GM23338 (cell line): ENCODE results near the gene NHS. TPM values are rescaled to one million over a fixed set of nuclear protein-coding genes. Genes with fewer than 3 reads are reported as not detected.

Experiments
- ATAC-seq: fragments of 200-7000 bp; cut with Tn5 transposase; 3 replicates; pipeline ENCODE4 v1.9.1; 2020
- DNase-seq: peaks from one replicate; pipeline ENCODE4 v3.0.0-alpha.2; 2015; ENCODE audit warnings: low spot score
- H2AFZ ChIP-seq: fragments of 200-600 bp; sonication (generic); 2 replicates; pipeline ENCODE4 v1.8.0; 2016; ENCODE audit warnings: antibody characterized with exemption, mild to moderate bottlenecking, moderate library complexity
- H3F3A ChIP-seq: fragments of 200-600 bp; sonication (generic); replicated peaks from 2 replicates; pipeline ENCODE4 v1.8.0; 2017; ENCODE audit warnings: antibody characterized with exemption, mixed run types, low read depth
- H3K27ac ChIP-seq: fragments of 200-600 bp; sonication (generic); 2 replicates; pipeline ENCODE4 v1.6.1; 2016; ENCODE audit warnings: low read depth
- H3K27me3 ChIP-seq: fragments of 200-600 bp; sonication (generic); 2 replicates; pipeline ENCODE4 v1.8.0; 2016; ENCODE audit warnings: mild to moderate bottlenecking, mixed run types, moderate library complexity; ENCODE audit not compliant: insufficient read depth
- H3K36me3 ChIP-seq: fragments of 200-600 bp; sonication (generic); 2 replicates; pipeline ENCODE4 v1.8.0; 2016; ENCODE audit warnings: mild to moderate bottlenecking; ENCODE audit not compliant: insufficient read depth
- H3K4me1 ChIP-seq: fragments of 200-600 bp; sonication (generic); 2 replicates; pipeline ENCODE4 v1.8.0; 2016; ENCODE audit warnings: mild to moderate bottlenecking, moderate library complexity; ENCODE audit not compliant: insufficient read depth
- H3K4me2 ChIP-seq: fragments of 200-600 bp; sonication (generic); 2 replicates; pipeline ENCODE4 v1.7.1; 2017; ENCODE audit warnings: mixed run types
- H3K4me3 ChIP-seq: fragments of 200-600 bp; sonication (generic); 2 replicates; pipeline ENCODE4 v1.6.1; 2016; ENCODE audit warnings: mixed run types
- H3K79me2 ChIP-seq: fragments of 200-600 bp; sonication (generic); replicated peaks from 2 replicates; pipeline ENCODE4 v1.8.0; 2017; ENCODE audit warnings: mild to moderate bottlenecking; ENCODE audit not compliant: insufficient read depth
- H3K9me2 ChIP-seq: fragments of 200-600 bp; sonication (generic); 2 replicates; pipeline ENCODE4 v1.8.0; 2017; ENCODE audit not compliant: insufficient read depth
- H4K20me1 ChIP-seq: fragments of 200-600 bp; sonication (generic); replicated peaks from 2 replicates; pipeline ENCODE4 v1.8.0; 2017; ENCODE audit warnings: mild to moderate bottlenecking; ENCODE audit not compliant: insufficient read depth
- H3K27ac Mint-ChIP-seq: 2 replicates; pipeline ENCODE4 v1.8.0; 2020; ENCODE audit warnings: inconsistent platforms, mild to moderate bottlenecking, moderate library complexity, mixed read lengths
- H3K27me3 Mint-ChIP-seq: 3 replicates; pipeline ENCODE4 v1.8.0; 2022; ENCODE audit warnings: low read depth, mild to moderate bottlenecking, moderate library complexity, mixed read lengths, inconsistent platforms; ENCODE audit not compliant: insufficient read depth, poor library complexity
- H3K36me3 Mint-ChIP-seq: 3 replicates; pipeline ENCODE4 v1.8.0; 2021; ENCODE audit warnings: low read depth, mild to moderate bottlenecking, inconsistent platforms, moderate library complexity, mixed read lengths
- H3K4me1 Mint-ChIP-seq: 3 replicates; pipeline ENCODE4 v1.8.0; 2020; ENCODE audit warnings: mild to moderate bottlenecking, inconsistent platforms, mixed read lengths
- H3K4me3 Mint-ChIP-seq: 3 replicates; pipeline ENCODE4 v1.8.0; 2021; ENCODE audit warnings: moderate library complexity, mild to moderate bottlenecking, inconsistent platforms, mixed read lengths
- H3K9me3 Mint-ChIP-seq: 3 replicates; pipeline ENCODE4 v1.8.0; 2020; ENCODE audit warnings: moderate library complexity, mild to moderate bottlenecking, inconsistent platforms, mixed read lengths
- CREB1 ChIP-seq: fragments of 250-450 bp; sonication (Bioruptor Pico); IDR thresholded peaks from 2 replicates; pipeline ENCODE4 v1.5.0; 2020; ENCODE audit warnings: low read depth, mild to moderate bottlenecking, moderate library complexity
- CTCF ChIP-seq, 2 experiments: fragments of 200-600 bp in 1 of 2; sonication (generic) in 1 of 2; conservative IDR thresholded peaks; 2 replicates each; pipeline versions ENCODE4 v1.5.1 to v1.6.1; 2016 to 2017; ENCODE audit warnings: antibody characterized with exemption in 2 of 2, low read depth in 2 of 2, mild to moderate bottlenecking in 2 of 2, moderate library complexity in 1 of 2
- EZH2 ChIP-seq: fragments of 200-600 bp; sonication (generic); IDR thresholded peaks from one replicate; pipeline ENCODE4 v1.8.0; 2017; ENCODE audit warnings: antibody characterized with exemption, mild to moderate bottlenecking, low read depth; ENCODE audit not compliant: unreplicated experiment
- JUNB ChIP-seq: IDR thresholded peaks from one replicate; pipeline ENCODE4 v1.6.1; 2016; ENCODE audit warnings: antibody characterized with exemption; ENCODE audit not compliant: unreplicated experiment
- NANOG ChIP-seq: IDR thresholded peaks from 2 replicates; pipeline ENCODE4 v1.6.1; 2016; ENCODE audit warnings: antibody characterized with exemption, borderline replicate concordance
- REST ChIP-seq: IDR thresholded peaks from one replicate; pipeline ENCODE4 v1.6.1; 2018; ENCODE audit warnings: antibody characterized with exemption; ENCODE audit not compliant: unreplicated experiment
- STAT1 ChIP-seq: IDR thresholded peaks from one replicate; pipeline ENCODE4 v1.6.1; 2016; ENCODE audit warnings: antibody characterized with exemption; ENCODE audit not compliant: unreplicated experiment
- ZNF331 ChIP-seq: fragments of 250-450 bp; sonication (Bioruptor Pico); IDR thresholded peaks from 2 replicates; pipeline ENCODE4 v1.5.0; 2020; ENCODE audit warnings: low read depth, mild to moderate bottlenecking, moderate library complexity
- polyA plus RNA-seq: library from polyadenylated mRNA; unstranded; fragments of >200 nt; fragmentation: Nextera tagmentation; extraction: Ambion mirVana; gene quantifications from 2 replicates; pipeline ENCODE4 v1.2.1, GENCODE V29; 2016
- total RNA-seq: library from RNA; depleted of rRNA; stranded (reverse); fragments of >200 nt; shearing (Covaris generic); gene quantifications from 2 replicates; pipeline ENCODE4 v1.2.3, GENCODE V29; 2014
- TF ChIP-seq, protein P1 (sequence below): fragments of 250-450 bp; sonication (Bioruptor Pico); IDR thresholded peaks from 2 replicates; pipeline ENCODE4 v1.5.0; 2020; ENCODE audit warnings: mild to moderate bottlenecking, moderate library complexity
- TF ChIP-seq, protein P2 (sequence below): IDR thresholded peaks from 2 replicates; pipeline ENCODE4 v1.6.1; 2016; ENCODE audit warnings: antibody characterized with exemption

NHS gene
- total and polyA plus RNA-seq, 2 experiments from 2014 or later: 1.8 to 8.2 TPM

- TF ChIP-seq NANOG: no peak
- no peak for TF ChIP-seq CTCF (conservative IDR thresholded peaks at IDR 0.05; ENCODE audit: low read depth in 2 of 2)
These were observed 50.6 kb downstream of the NHS start (continued) for GRCh38 chrX:17425551-17425950.

DNA sequence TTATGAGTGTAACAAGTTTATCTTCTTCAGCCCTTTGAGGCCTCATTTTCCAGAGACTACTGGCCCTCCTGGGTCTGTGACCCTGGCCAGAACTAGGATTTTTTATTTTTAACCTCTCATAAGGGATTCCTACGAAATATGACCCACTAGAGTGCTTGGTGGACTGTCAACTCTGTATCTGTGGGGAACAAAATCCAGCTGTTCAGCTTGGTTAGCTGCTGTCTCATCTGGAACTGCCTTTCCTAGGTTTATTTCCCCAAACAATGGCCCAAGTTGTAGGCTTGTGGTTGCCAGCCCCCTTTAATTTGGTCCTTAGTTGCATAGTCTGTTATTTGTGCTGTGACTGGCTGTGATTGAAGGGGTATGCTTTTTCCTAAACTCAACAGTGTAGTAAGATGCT, 56.2 kb downstream of the NHS start:
- Histone ChIP-seq H3K4me1 (no peaks in the 10 kb centered on the region), H3K27ac (no peak overlapping the region), H3K4me3 (no peak overlapping the region), H3K36me3 (no peaks in the 10 kb centered on the region), H3K9me2 (no peaks in the 10 kb centered on the region), H2AFZ (no peak overlapping the region), H3F3A (no peaks in the 10 kb centered on the region), H3K79me2 (no peaks in the 10 kb centered on the region), H4K20me1 (no peaks in the 10 kb centered on the region), H3K27me3 (no peaks in the 10 kb centered on the region), H3K4me2 (no peak overlapping the region)
- no peaks in the 10 kb centered on the region for H3K9me3 Mint-ChIP-seq
- H3K4me3 Mint-ChIP-seq: no peak overlapping the region
- ATAC-seq (no peak), DNase-seq (no peak)
- peaks cover 9% of the 10 kb centered on the region for H3K4me1 Mint-ChIP-seq
- H3K36me3 Mint-ChIP-seq: no peaks in the 10 kb centered on the region
- no peak overlapping the region for H3K27ac Mint-ChIP-seq
- peaks cover 1% of the 10 kb centered on the region for H3K27me3 Mint-ChIP-seq
- TF ChIP-seq CTCF (conservative IDR thresholded peaks at IDR 0.05; ENCODE audit: low read depth in 2 of 2): no peak
- TF ChIP-seq CREB1 (CRISPR knock-in tag): no peak
- TF ChIP-seq, protein P1, sequence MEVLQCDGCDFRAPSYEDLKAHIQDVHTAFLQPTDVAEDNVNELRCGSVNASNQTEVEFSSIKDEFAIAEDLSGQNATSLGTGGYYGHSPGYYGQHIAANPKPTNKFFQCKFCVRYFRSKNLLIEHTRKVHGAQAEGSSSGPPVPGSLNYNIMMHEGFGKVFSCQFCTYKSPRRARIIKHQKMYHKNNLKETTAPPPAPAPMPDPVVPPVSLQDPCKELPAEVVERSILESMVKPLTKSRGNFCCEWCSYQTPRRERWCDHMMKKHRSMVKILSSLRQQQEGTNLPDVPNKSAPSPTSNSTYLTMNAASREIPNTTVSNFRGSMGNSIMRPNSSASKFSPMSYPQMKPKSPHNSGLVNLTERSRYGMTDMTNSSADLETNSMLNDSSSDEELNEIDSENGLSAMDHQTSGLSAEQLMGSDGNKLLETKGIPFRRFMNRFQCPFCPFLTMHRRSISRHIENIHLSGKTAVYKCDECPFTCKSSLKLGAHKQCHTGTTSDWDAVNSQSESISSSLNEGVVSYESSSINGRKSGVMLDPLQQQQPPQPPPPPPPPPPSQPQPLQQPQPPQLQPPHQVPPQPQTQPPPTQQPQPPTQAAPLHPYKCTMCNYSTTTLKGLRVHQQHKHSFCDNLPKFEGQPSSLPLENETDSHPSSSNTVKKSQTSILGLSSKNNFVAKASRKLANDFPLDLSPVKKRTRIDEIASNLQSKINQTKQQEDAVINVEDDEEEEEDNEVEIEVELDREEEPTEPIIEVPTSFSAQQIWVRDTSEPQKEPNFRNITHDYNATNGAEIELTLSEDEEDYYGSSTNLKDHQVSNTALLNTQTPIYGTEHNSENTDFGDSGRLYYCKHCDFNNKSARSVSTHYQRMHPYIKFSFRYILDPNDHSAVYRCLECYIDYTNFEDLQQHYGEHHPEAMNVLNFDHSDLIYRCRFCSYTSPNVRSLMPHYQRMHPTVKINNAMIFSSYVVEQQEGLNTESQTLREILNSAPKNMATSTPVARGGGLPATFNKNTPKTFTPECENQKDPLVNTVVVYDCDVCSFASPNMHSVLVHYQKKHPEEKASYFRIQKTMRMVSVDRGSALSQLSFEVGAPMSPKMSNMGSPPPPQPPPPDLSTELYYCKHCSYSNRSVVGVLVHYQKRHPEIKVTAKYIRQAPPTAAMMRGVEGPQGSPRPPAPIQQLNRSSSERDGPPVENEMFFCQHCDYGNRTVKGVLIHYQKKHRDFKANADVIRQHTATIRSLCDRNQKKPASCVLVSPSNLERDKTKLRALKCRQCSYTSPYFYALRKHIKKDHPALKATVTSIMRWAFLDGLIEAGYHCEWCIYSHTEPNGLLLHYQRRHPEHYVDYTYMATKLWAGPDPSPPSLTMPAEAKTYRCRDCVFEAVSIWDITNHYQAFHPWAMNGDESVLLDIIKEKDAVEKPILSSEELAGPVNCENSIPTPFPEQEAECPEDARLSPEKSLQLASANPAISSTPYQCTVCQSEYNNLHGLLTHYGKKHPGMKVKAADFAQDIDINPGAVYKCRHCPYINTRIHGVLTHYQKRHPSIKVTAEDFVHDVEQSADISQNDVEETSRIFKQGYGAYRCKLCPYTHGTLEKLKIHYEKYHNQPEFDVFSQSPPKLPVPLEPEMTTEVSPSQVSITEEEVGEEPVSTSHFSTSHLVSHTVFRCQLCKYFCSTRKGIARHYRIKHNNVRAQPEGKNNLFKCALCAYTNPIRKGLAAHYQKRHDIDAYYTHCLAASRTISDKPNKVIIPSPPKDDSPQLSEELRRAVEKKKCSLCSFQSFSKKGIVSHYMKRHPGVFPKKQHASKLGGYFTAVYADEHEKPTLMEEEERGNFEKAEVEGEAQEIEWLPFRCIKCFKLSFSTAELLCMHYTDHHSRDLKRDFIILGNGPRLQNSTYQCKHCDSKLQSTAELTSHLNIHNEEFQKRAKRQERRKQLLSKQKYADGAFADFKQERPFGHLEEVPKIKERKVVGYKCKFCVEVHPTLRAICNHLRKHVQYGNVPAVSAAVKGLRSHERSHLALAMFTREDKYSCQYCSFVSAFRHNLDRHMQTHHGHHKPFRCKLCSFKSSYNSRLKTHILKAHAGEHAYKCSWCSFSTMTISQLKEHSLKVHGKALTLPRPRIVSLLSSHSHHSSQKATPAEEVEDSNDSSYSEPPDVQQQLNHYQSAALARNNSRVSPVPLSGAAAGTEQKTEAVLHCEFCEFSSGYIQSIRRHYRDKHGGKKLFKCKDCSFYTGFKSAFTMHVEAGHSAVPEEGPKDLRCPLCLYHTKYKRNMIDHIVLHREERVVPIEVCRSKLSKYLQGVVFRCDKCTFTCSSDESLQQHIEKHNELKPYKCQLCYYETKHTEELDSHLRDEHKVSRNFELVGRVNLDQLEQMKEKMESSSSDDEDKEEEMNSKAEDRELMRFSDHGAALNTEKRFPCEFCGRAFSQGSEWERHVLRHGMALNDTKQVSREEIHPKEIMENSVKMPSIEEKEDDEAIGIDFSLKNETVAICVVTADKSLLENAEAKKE (CRISPR knock-in tag): no peak
- TF ChIP-seq STAT1: no peak
- TF ChIP-seq ZNF331 (CRISPR knock-in tag): no peak
- TF ChIP-seq EZH2: no peak
- TF ChIP-seq REST: no peak
- no peak for TF ChIP-seq JUNB
- TF ChIP-seq, protein P2, sequence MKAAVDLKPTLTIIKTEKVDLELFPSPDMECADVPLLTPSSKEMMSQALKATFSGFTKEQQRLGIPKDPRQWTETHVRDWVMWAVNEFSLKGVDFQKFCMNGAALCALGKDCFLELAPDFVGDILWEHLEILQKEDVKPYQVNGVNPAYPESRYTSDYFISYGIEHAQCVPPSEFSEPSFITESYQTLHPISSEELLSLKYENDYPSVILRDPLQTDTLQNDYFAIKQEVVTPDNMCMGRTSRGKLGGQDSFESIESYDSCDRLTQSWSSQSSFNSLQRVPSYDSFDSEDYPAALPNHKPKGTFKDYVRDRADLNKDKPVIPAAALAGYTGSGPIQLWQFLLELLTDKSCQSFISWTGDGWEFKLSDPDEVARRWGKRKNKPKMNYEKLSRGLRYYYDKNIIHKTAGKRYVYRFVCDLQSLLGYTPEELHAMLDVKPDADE: no peak
- TF ChIP-seq NANOG: no peak
